Subcutaneous adipose tissue (tissue), 4 donors: Measurements from ENCODE around the gene SLC16A12. TPM values are rescaled to one million over a fixed set of nuclear protein-coding genes. Genes with fewer than 3 reads are reported as not detected.

ENCODE experiments used
- CTCF ChIP-seq: fragments of 450-650 bp; IDR thresholded peaks from one replicate; pipeline ENCODE4 v1.5.1; 2016; ENCODE audit warnings: low read depth, mild to moderate bottlenecking, control low read depth, antibody characterized with exemption, moderate library complexity
- total RNA-seq, 4 donors: library from RNA; depleted of rRNA; stranded (reverse); fragments of >200 nt; gene quantifications; one replicate each; pipeline ENCODE4 v1.1.0, GENCODE V29; 2016

Gene SLC16A12
- total RNA-seq, 4 donors from 2014 or later = 1.0 to 8.9 (median 4.2) TPM

GRCh38 chr10:89567576-89568245 is 32.3 kb upstream of the SLC16A12 start:
- TF ChIP-seq CTCF = no peak

GRCh38 chr10:89566992-89567391 is 31.6 kb upstream of the SLC16A12 start:
- TF ChIP-seq CTCF = no peak

- no peak for TF ChIP-seq CTCF
Measured at GRCh38 chr10:89566095-89566950, 30.9 kb upstream of the SLC16A12 start.

GRCh38 chr10:89565180-89565579 is 29.8 kb upstream of the SLC16A12 start:
- TF ChIP-seq CTCF = no peak

GRCh38 chr10:89563861-89564478 is 28.6 kb upstream of the SLC16A12 start:
- no peak for TF ChIP-seq CTCF

GRCh38 chr10:89563311-89563710 is 27.9 kb upstream of the SLC16A12 start:
- TF ChIP-seq CTCF = no peak

- no peak for TF ChIP-seq CTCF
Measured at GRCh38 chr10:89556600-89556999, 21.2 kb upstream of the SLC16A12 start.
